ENCODE data around the gene ANKRD2.
"Not testable (repeated sequence)": the region's sequence is repeated elsewhere in the genome, so short reads cannot be mapped to it uniquely, and the experiment has no call there.

Gene ANKRD2

GRCh38 chr10:97572214-97572989 lies at the start of gene ANKRD2:
Gene ANKRD2 (plus strand): TSS chr10:97572779. CDS start chr10:97572789, 10 bp downstream.
- CTCF ChIA-PET = interaction anchor here (0.5 to 1.9 kb wide), 16 partner anchors 8 to 243 kb away, joined by 3 to 10 read pairs (median 3); partner anchors contain the start of gene HOGA1
- peak; percentile 86 for DNase-seq (ENCODE audit: extremely low spot score)
- TF ChIP-seq LEF1 (IDR thresholded peaks at IDR 0.05; ENCODE audit: borderline replicate concordance) (no peak), SUZ12 (IDR thresholded peaks at IDR 0.05) (no peak), ELF4 (IDR thresholded peaks at IDR 0.05) (no peak), FOXM1 (IDR thresholded peaks at IDR 0.05; ENCODE audit: borderline replicate concordance) (no peak), ZNF384 (IDR thresholded peaks at IDR 0.05) (no peak)
- POLR2A ChIA-PET = no interaction called here

DNA sequence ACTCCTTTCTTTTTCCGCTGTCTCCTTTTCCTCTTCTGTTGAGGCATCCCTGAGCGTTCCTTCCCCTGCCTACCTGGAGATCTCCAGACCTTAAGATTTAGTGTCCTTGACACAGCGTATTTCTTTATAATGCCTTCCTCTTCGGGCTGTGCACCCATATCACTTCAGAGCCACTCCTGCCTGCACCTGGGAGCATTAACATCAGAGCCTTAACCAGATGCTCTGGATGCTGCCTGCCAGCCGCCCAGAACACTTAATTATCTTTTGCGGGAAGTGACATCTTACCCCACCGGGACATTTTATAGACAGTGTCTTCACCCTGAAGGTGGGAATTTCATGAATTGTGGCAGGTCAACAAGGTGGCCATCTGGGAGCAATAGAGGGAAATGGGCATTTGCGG lies 49.6 kb upstream of the ANKRD2 start:
- TF ChIP-seq FOXA1 (IDR thresholded peaks at IDR 0.05) (no peak), ARNT (IDR thresholded peaks at IDR 0.05) (no peak), L3MBTL2 (conservative IDR thresholded peaks at IDR 0.05) (no peak), SP1 (IDR thresholded peaks at IDR 0.05) (no peak), SUZ12 (IDR thresholded peaks at IDR 0.05) (no peak), NFRKB (IDR thresholded peaks at IDR 0.05) (no peak), BHLHE40 (IDR thresholded peaks at IDR 0.05; ENCODE audit: borderline replicate concordance) (no peak), FOXM1 (IDR thresholded peaks at IDR 0.05; ENCODE audit: borderline replicate concordance) (no peak), FOXK2 (IDR thresholded peaks at IDR 0.05) (no peak), TARDBP (IDR thresholded peaks at IDR 0.05) (no peak), LEF1 (IDR thresholded peaks at IDR 0.05; ENCODE audit: borderline replicate concordance) (no peak), ZNF384 (IDR thresholded peaks at IDR 0.05) (no peak)
- DNase-seq (ENCODE audit: extremely low spot score) = no peak
- ChIA-PET POLR2A (interaction anchor here (1.1 kb wide), 1 partner anchor 16 kb away, joined by 3 read pairs; no protein-coding TSS in a partner anchor), CTCF (interaction anchor here (2.9 kb wide), 1 partner anchor 11 kb away, joined by 15 read pairs; no protein-coding TSS in a partner anchor)

GRCh38 chr10:97525086-97525485 lies 47.5 kb upstream of the ANKRD2 start:
- ChIA-PET POLR2A (no interaction called here), CTCF (interaction anchor here (0.6 to 2.3 kb wide), 2 partner anchors 9 to 51 kb away, joined by 7 to 10 read pairs; no protein-coding TSS in a partner anchor)
- TF ChIP-seq TARDBP (IDR thresholded peaks at IDR 0.05) (no peak), BHLHE40 (IDR thresholded peaks at IDR 0.05; ENCODE audit: borderline replicate concordance) (no peak), CTBP1 (IDR thresholded peaks at IDR 0.05; ENCODE audit: borderline replicate concordance) (no peak), FOXK2 (IDR thresholded peaks at IDR 0.05) (no peak), SUZ12 (IDR thresholded peaks at IDR 0.05) (no peak), FOXM1 (IDR thresholded peaks at IDR 0.05; ENCODE audit: borderline replicate concordance) (no peak), NFRKB (IDR thresholded peaks at IDR 0.05) (no peak), SP1 (IDR thresholded peaks at IDR 0.05) (no peak)
- no peak for DNase-seq (ENCODE audit: extremely low spot score)

GRCh38 chr10:97525683-97526110 lies 46.9 kb upstream of the ANKRD2 start:
- ChIA-PET CTCF (interaction anchor here (2.3 kb wide), 1 partner anchor 9 kb away, joined by 10 read pairs; no protein-coding TSS in a partner anchor), POLR2A (no interaction called here)
- no peak for DNase-seq (ENCODE audit: extremely low spot score)
- no peak for TF ChIP-seq BHLHE40 (IDR thresholded peaks at IDR 0.05; ENCODE audit: borderline replicate concordance)
- no peak for TF ChIP-seq SP1 (IDR thresholded peaks at IDR 0.05)
- TF ChIP-seq HDGF (IDR thresholded peaks at IDR 0.05; ENCODE audit: borderline replicate concordance) = no peak
- TF ChIP-seq FOXM1 (IDR thresholded peaks at IDR 0.05; ENCODE audit: borderline replicate concordance) = no peak
- TF ChIP-seq ELF4 (IDR thresholded peaks at IDR 0.05) = no peak
- no peak for TF ChIP-seq LEF1 (IDR thresholded peaks at IDR 0.05; ENCODE audit: borderline replicate concordance)
- no peak for TF ChIP-seq NFRKB (IDR thresholded peaks at IDR 0.05)

DNA sequence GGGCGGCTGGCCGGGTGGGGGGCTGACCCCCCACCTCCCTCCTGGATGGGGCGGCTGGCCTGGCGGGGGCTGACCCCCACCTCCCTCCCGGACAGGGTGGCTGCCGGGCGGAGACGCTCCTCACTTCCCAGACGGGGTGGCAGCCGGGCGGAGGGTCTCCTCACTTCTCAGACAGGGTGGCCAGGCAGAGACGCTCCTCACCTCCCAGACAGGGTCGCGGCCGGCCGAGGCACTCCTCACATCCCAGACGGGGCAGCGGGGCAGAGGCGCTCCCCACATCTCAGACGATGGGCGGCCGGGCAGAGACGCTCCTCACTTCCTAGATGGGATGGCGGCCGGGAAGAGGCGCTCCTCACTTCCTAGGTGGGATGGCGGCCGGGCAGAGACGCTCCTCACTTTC lies 43.7 kb upstream of the ANKRD2 start:
- POLR2A ChIA-PET; CTCF ChIA-PET; DNase-seq (ENCODE audit: extremely low spot score): not testable (repeated sequence)

- TF ChIP-seq L3MBTL2 (conservative IDR thresholded peaks at IDR 0.05) (no peak), LEF1 (IDR thresholded peaks at IDR 0.05; ENCODE audit: borderline replicate concordance) (no peak), TARDBP (IDR thresholded peaks at IDR 0.05) (no peak), FOXM1 (IDR thresholded peaks at IDR 0.05; ENCODE audit: borderline replicate concordance) (no peak), FOXA1 (IDR thresholded peaks at IDR 0.05) (no peak), SUZ12 (IDR thresholded peaks at IDR 0.05) (no peak), ARNT (IDR thresholded peaks at IDR 0.05) (no peak), CTBP1 (IDR thresholded peaks at IDR 0.05; ENCODE audit: borderline replicate concordance) (no peak), HDGF (IDR thresholded peaks at IDR 0.05; ENCODE audit: borderline replicate concordance) (no peak), ELF4 (IDR thresholded peaks at IDR 0.05) (no peak)
- TF ChIP-seq, protein P1, sequence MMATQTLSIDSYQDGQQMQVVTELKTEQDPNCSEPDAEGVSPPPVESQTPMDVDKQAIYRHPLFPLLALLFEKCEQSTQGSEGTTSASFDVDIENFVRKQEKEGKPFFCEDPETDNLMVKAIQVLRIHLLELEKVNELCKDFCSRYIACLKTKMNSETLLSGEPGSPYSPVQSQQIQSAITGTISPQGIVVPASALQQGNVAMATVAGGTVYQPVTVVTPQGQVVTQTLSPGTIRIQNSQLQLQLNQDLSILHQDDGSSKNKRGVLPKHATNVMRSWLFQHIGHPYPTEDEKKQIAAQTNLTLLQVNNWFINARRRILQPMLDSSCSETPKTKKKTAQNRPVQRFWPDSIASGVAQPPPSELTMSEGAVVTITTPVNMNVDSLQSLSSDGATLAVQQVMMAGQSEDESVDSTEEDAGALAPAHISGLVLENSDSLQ (IDR thresholded peaks at IDR 0.05) = no peak
- CTCF ChIA-PET = no interaction called here
- no peak for DNase-seq (ENCODE audit: extremely low spot score)
These were observed 42.7 kb upstream of the ANKRD2 start for GRCh38 chr10:97529685-97530465.

DNA sequence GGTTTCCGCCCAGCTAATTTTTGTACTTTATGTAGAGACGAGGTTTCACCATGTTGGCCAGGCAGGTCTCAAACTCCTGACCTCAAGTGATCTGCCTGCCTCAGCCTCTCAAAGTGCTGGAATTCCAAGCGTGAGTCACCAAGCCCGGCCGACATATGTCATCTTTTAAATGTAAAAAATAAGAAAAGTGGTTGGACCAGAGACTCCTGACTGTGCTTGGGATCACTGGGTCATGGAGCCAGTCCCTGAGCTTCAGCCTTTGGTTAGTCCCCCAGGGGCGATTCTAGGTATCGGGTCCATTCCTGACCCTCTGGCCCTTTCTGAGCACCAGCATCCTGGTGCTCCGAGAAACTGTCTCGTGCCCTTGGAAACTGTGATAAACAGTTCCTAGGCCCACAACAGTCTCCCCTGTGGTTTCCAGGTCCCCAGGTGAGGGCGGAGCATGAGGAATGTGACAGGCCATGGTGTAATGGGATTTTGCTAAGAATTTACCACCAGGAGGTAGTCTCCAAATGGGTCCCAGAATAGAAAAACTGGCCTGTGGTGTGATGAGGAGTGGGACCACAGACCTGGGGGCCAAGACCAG lies 41.1 kb upstream of the ANKRD2 start:
- TF ChIP-seq NFRKB (IDR thresholded peaks at IDR 0.05) (no peak), LEF1 (IDR thresholded peaks at IDR 0.05; ENCODE audit: borderline replicate concordance) (no peak), HDGF (IDR thresholded peaks at IDR 0.05; ENCODE audit: borderline replicate concordance) (no peak), L3MBTL2 (conservative IDR thresholded peaks at IDR 0.05) (no peak)
- no peak for DNase-seq (ENCODE audit: extremely low spot score)
- CTCF ChIA-PET = no interaction called here
- POLR2A ChIA-PET = no interaction called here

More at GRCh38 chr10:97529685-97530465, 42.7 kb upstream of the ANKRD2 start:
- POLR2A ChIA-PET = no interaction called here
